GM12891 (cell line): Measurements from ENCODE around the gene NBEA.

ENCODE experiments used
- POLR2A ChIP-seq: IDR thresholded peaks from 2 replicates; pipeline ENCODE4 v1.6.1; 2011; ENCODE audit warnings: low read depth, low read length, control low read depth
- POLR2AphosphoS5 ChIP-seq: IDR thresholded peaks from 2 replicates; pipeline ENCODE4 v1.6.1; 2011; ENCODE audit warnings: low read depth, low read length, control low read depth

- TF ChIP-seq POLR2A (no peak), POLR2AphosphoS5 (no peak)
These were observed 407.0 kb downstream of the NBEA start for GRCh38 chr13:35349052-35349451.
